IMR-90 (cell line): ENCODE data around the gene CYB5R3. TPM values are rescaled to one million over a fixed set of nuclear protein-coding genes. Genes with fewer than 3 reads are reported as not detected.

Source experiments
- ATAC-seq: fragments of 200-7000 bp; cut with Tn5 transposase; 2 replicates; pipeline ENCODE4 v1.9.1; 2020; ENCODE audit warnings: low read depth, mild to moderate bottlenecking, moderate library complexity
- Bru-seq: library from RNA; stranded (reverse); fragments of 400-500 nt; gene quantifications from one replicate; lab custom pipeline; 2021; lab: Mats Ljungman, UMichigan
- BruChase-seq, 2 experiments: library from RNA; stranded (reverse); fragments of 400-500 nt; gene quantifications; one replicate each; lab custom pipeline; 2021; lab: Mats Ljungman, UMichigan
- BruUV-seq: library from RNA; stranded (reverse); fragments of 400-500 nt; replicated peaks from 2 replicates; lab custom pipeline; 2021; lab: Mats Ljungman, UMichigan
- CTCF ChIA-PET: fragments of 300-600 bp; formaldehyde crosslinking; extraction: SDS; loops from one replicate; lab custom pipeline; 2021; ENCODE audit warnings: antibody characterized with exemption; lab: Yijun Ruan, JAX
- POLR2A ChIA-PET: fragments of 300-600 bp; sonication (Branson Sonifier 250); formaldehyde crosslinking; loops from one replicate; lab custom pipeline; 2022; ENCODE audit warnings: antibody characterized with exemption; ENCODE audit not compliant: unreplicated experiment; lab: Charles Lee
- DNase-seq: peaks from one replicate; pipeline ENCODE4 v3.0.0; 2013
- H2AFZ ChIP-seq: replicated peaks from 2 replicates; pipeline ENCODE3; 2013; ENCODE audit warnings: low read length, mild to moderate bottlenecking; ENCODE audit not compliant: poor library complexity
- H2AK5ac ChIP-seq: 2 replicates; pipeline ENCODE4 v1.6.1; 2013; ENCODE audit warnings: low read depth, low read length, inconsistent platforms
- H2AK9ac ChIP-seq: replicated peaks from 2 replicates; pipeline ENCODE3; 2013; ENCODE audit warnings: mild to moderate bottlenecking, low read depth, low read length, moderate library complexity; ENCODE audit not compliant: poor library complexity
- H2BK120ac ChIP-seq: 2 replicates; pipeline ENCODE4 v1.6.1; 2013; ENCODE audit warnings: low read depth, low read length, inconsistent platforms
- H2BK15ac ChIP-seq: 3 replicates; pipeline ENCODE4 v1.6.1; 2013; ENCODE audit warnings: low read depth, low read length, inconsistent platforms
- H2BK20ac ChIP-seq: 2 replicates; pipeline ENCODE4 v1.6.1; 2013; ENCODE audit warnings: low read depth, mild to moderate bottlenecking, inconsistent platforms, low read length, moderate library complexity
- H2BK5ac ChIP-seq: 2 replicates; pipeline ENCODE4 v1.6.1; 2013; ENCODE audit warnings: mild to moderate bottlenecking, low read depth, low read length, inconsistent platforms; ENCODE audit not compliant: poor library complexity, severe bottlenecking
- H3K14ac ChIP-seq: replicated peaks from 2 replicates; pipeline ENCODE4 v1.6.1; 2013; ENCODE audit warnings: low read depth, low read length, inconsistent platforms
- H3K18ac ChIP-seq: 2 replicates; pipeline ENCODE4 v1.6.1; 2013; ENCODE audit warnings: low read depth, low read length, control low read depth
- H3K23ac ChIP-seq: 2 replicates; pipeline ENCODE4 v1.6.1; 2013; ENCODE audit warnings: low read depth, low read length, inconsistent platforms
- H3K27ac ChIP-seq: 2 replicates; pipeline ENCODE4 v1.5.1; 2013; ENCODE audit warnings: mild to moderate bottlenecking, control low read depth, low read length; ENCODE audit not compliant: insufficient read depth
- H3K27me3 ChIP-seq: 2 replicates; pipeline ENCODE4 v1.6.1; 2013; ENCODE audit warnings: low read length; ENCODE audit not compliant: control insufficient read depth, insufficient read depth
- H3K36me3 ChIP-seq: 2 replicates; pipeline ENCODE4 v1.6.1; 2013; ENCODE audit warnings: low read length, mixed read lengths; ENCODE audit not compliant: control insufficient read depth, insufficient read depth
- H3K4ac ChIP-seq: 2 replicates; pipeline ENCODE4 v1.6.1; 2013; ENCODE audit warnings: low read depth, low read length, inconsistent platforms
- H3K4me1 ChIP-seq: 2 replicates; pipeline ENCODE4 v1.6.1; 2013; ENCODE audit warnings: low read length, mixed read lengths; ENCODE audit not compliant: control insufficient read depth, insufficient read depth
- H3K4me2 ChIP-seq: 2 replicates; pipeline ENCODE4 v1.6.1; 2013; ENCODE audit warnings: low read depth, mild to moderate bottlenecking, control low read depth, low read length, moderate library complexity
- H3K4me3 ChIP-seq: 2 replicates; pipeline ENCODE4 v1.5.1; 2013; ENCODE audit warnings: low read depth, mild to moderate bottlenecking, control low read depth, low read length, moderate library complexity; ENCODE audit not compliant: insufficient read depth
- H3K56ac ChIP-seq: 2 replicates; pipeline ENCODE4 v1.6.1; 2013; ENCODE audit warnings: low read length, inconsistent platforms; ENCODE audit not compliant: insufficient read depth; ENCODE audit errors: extremely low read depth
- H3K79me1 ChIP-seq, 2 experiments: 2 replicates each; pipeline ENCODE4 v1.6.1; 2013; ENCODE audit warnings: low read length in 2 of 2, inconsistent platforms in 1 of 2, low read depth in 1 of 2
- H3K9ac ChIP-seq: 2 replicates; pipeline ENCODE4 v1.6.1; 2013; ENCODE audit warnings: low read depth, low read length, control low read depth
- H3K9me1 ChIP-seq: 2 replicates; pipeline ENCODE4 v1.6.1; 2013; ENCODE audit warnings: low read length, inconsistent platforms; ENCODE audit not compliant: insufficient read depth
- H3K9me3 ChIP-seq: 2 replicates; pipeline ENCODE4 v1.6.1; 2013; ENCODE audit warnings: low read length; ENCODE audit not compliant: control insufficient read depth, insufficient read depth
- H4K20me1 ChIP-seq: 2 replicates; pipeline ENCODE4 v1.6.1; 2013; ENCODE audit warnings: low read length, inconsistent platforms; ENCODE audit not compliant: insufficient read depth
- H4K5ac ChIP-seq: 2 replicates; pipeline ENCODE4 v1.6.1; 2013; ENCODE audit warnings: mild to moderate bottlenecking, low read depth, low read length, control low read depth
- H4K8ac ChIP-seq, 2 experiments: 2 replicates each; pipeline ENCODE4 v1.6.1; 2013; ENCODE audit warnings: low read depth in 2 of 2, low read length in 2 of 2, control low read depth in 1 of 2, inconsistent platforms in 1 of 2
- H4K91ac ChIP-seq: 2 replicates; pipeline ENCODE4 v1.6.1; 2013; ENCODE audit warnings: low read depth, low read length, inconsistent platforms; ENCODE audit not compliant: insufficient read depth
- MAFK ChIP-seq: IDR thresholded peaks from 2 replicates; pipeline ENCODE4 v1.6.1; 2012; ENCODE audit warnings: low read depth, low read length, improper control_type of control experiment
- MAZ ChIP-seq: IDR thresholded peaks from 2 replicates; pipeline ENCODE4 v1.6.1; 2012; ENCODE audit warnings: low read depth, mild to moderate bottlenecking, low read length, improper control_type of control experiment, moderate library complexity, borderline replicate concordance
- WGBS, 2 experiments: methylation state at CpG; one replicate each; pipeline versions ENCODE4 v1.1.5 to v1.1.7; 2013; ENCODE audit warnings: missing lambda C conversion rate in 2 of 2; ENCODE audit not compliant: insufficient read length in 1 of 2; ENCODE audit errors: extremely low coverage in 2 of 2; 5-methylcytosine and 5-hydroxymethylcytosine counted together
- dilution Hi-C: fragments of 300-500 bp; cut with HindIII; formaldehyde crosslinking; loops from one replicate; pipeline ENCODE4 v1.14.3; 2018; ENCODE audit warnings: low sequenced_read_pairs; ENCODE audit not compliant: unreplicated experiment
- in situ Hi-C: fragments of 300-500 bp; cut with MboI; formaldehyde crosslinking; loops from 3 replicates; pipeline ENCODE4 v1.14.3; 2019; ENCODE audit warnings: low sequenced_read_pairs, inconsistent platforms, mixed read lengths
- intact Hi-C: fragments of 100-400 bp; cut with micrococcal nuclease; formaldehyde crosslinking; loops from 2 replicates; pipeline ENCODE4 v1.10.0; 2022
- long read RNA-seq: library from polyadenylated mRNA; unstranded; transcript quantifications from one replicate; pipeline ENCODE4 v2.0.0, GENCODE V29; 2021; ENCODE audit not compliant: unreplicated experiment
- polyA plus RNA-seq, 3 experiments: library from polyadenylated mRNA; depleted of rRNA; stranded (reverse); fragments of >200 nt; gene quantifications; 2 replicates each; pipeline ENCODE4 v1.2.3, GENCODE V29; 2012; ENCODE audit warnings: low replicate concordance in 1 of 3
- total RNA-seq: library from RNA; depleted of rRNA; stranded (reverse); fragments of >200 nt; gene quantifications from 2 replicates; pipeline ENCODE4 v1.2.3, GENCODE V29; 2012; rRNA removed

Gene CYB5R3
- total RNA-seq (37.5 and 44.1 TPM in 2 replicates), polyA plus RNA-seq (2012; rRNA removed) (362 and 405 TPM in 2 replicates), Bru-seq, nascent RNA (percentile 78 among the genes with signal in this experiment), BruChase-seq, experiment 1, labeled RNA remaining after a 6-hour chase (percentile 81 among the genes with signal in this experiment), BruChase-seq, experiment 2, labeled RNA remaining after a 2-hour chase (percentile 71 among the genes with signal in this experiment)
- 217 and 450 TPM in 2 replicates for polyA plus RNA-seq (2012; cell fraction: cytosol; rRNA removed)
- 98.1 and 215 TPM in 2 replicates for polyA plus RNA-seq (2012; cell fraction: nucleus; rRNA removed; ENCODE audit: low replicate concordance)
- long read RNA-seq, transcript CYB5R3-204 (8 exons, 1,849 nt): minor isoform, 15 of 553 reads
- long read RNA-seq, transcript CYB5R3-201 (9 exons, 2,124 nt): major isoform, 355 of 553 reads
- long read RNA-seq, partial matches to known transcripts: 13 of 553 reads
- long read RNA-seq, other reads (novel, unspliced or antisense): 170 of 553 reads

DNA sequence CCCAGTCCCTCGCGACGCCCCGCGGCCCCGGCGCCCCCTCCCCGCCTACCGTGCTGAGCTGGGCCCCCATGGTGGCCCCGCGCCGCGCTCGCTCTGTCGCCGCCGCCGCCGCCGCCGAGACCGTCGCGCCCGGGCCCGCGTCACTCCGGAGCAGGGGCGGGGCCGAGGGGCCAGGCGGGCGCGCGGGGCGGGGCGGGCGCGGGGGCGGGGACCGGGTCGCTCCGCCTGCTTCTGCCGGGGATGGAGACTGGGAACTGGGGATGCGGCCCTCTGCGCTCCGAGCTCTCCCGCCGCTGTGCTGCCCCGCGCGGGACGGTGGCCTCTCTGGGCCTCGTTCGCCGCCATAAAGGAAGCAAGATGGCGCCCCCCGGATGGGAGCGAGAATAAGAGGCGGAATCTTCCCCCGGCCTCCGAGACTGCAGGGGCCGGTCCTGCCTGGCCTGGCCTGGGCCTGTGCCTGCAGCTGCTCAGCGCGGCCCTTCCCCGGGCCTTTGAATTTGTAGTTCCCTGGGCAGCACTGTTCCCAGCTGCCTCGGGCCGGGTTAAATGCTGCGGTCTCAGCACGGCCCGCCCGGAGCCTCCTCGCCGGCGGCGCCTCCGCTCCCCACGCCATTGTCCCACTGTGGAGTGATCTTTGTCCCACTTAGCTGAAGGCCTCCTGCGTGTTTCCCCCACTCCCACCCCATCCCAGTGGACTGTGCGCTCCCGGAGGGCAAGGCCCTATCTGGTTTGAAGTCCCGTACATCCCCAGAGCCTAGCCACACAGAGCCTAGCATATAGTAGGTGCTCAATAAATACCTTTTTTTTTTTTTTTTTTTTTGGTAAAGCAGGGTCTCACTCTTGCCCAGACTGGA, at the start of gene CYB5R3:
Gene CYB5R3 (minus strand): TSS at position 147 of the 854 bp plus-strand sequence. CDS start 77 bp downstream, at position 70.
- peak within 1 kb of the TSS; percentile 99 for H3K23ac ChIP-seq
- dilution Hi-C loops (no loop called here), intact Hi-C loops (no loop called here), in situ Hi-C loops (loop anchor here (5.0 kb wide), 1 partner anchor 168 kb away; no protein-coding TSS in a partner anchor)
- peaks cover 42% of the 10 kb centered on the region for H4K20me1 ChIP-seq
- H2AFZ ChIP-seq: peak within 1 kb of the TSS; percentile 98
- H2AK9ac ChIP-seq: peak within 1 kb of the TSS; percentile 100
- peak within 1 kb of the TSS; percentile 90 for H2BK5ac ChIP-seq
- peak within 1 kb of the TSS; percentile 82 for H3K56ac ChIP-seq
- H2BK120ac ChIP-seq: peak within 1 kb of the TSS; percentile 80
- H3K27ac ChIP-seq: peak within 1 kb of the TSS; percentile 85
- H3K4me1 ChIP-seq: peaks cover 39% of the 10 kb centered on the region
- DNase-seq (peak; percentile 73), ATAC-seq (peak; percentile 92)
- peak within 1 kb of the TSS; percentile 100 for H2AK5ac ChIP-seq
- H4K91ac ChIP-seq: peak within 1 kb of the TSS; percentile 93
- H3K4me2 ChIP-seq: peak within 1 kb of the TSS; percentile 95
- peak within 1 kb of the TSS; percentile 97 to 98 for H4K8ac ChIP-seq
- no peaks in the 10 kb centered on the region for H3K27me3 ChIP-seq
- H3K4ac ChIP-seq: peak within 1 kb of the TSS; percentile 99
- peak within 1 kb of the TSS; percentile 100 for H3K14ac ChIP-seq
- H3K18ac ChIP-seq: peak within 1 kb of the TSS; percentile 53
- peak within 1 kb of the TSS; percentile 82 for H4K5ac ChIP-seq
- ChIA-PET POLR2A (interaction anchor here (0.5 to 0.8 kb wide), 4 partner anchors 14 to 382 kb away, joined by 3 to 7 read pairs (median 4); partner anchors contain the start of gene POLDIP3), CTCF (interaction anchor here (0.6 to 0.8 kb wide), 4 partner anchors 12 to 59 kb away, joined by 3 read pairs; no protein-coding TSS in a partner anchor)
- no peaks in the 10 kb centered on the region for H3K36me3 ChIP-seq
- peak within 1 kb of the TSS; percentile 85 for H3K4me3 ChIP-seq
- H3K9me3 ChIP-seq: no peaks in the 10 kb centered on the region
- peak within 1 kb of the TSS; percentile 75; the same call in 1 of the 2 replicates for H2BK20ac ChIP-seq
- peaks cover 17% of the 10 kb centered on the region for H3K9me1 ChIP-seq
- H3K9ac ChIP-seq: peak within 1 kb of the TSS; percentile 98
- no peak for TF ChIP-seq MAFK
- 0 out of 2 replicates have a peak, but pooled peaks have one; percentile 6 for TF ChIP-seq MAZ
- peak within 1 kb of the TSS; percentile 35; the same call in 1 of the 3 replicates for H2BK15ac ChIP-seq
- 4% methylated on average over 13 of the region's 81 CpGs; no CpG with 5 or more reads in 1 of the 2 experiments for WGBS, 2 experiments
- peaks cover 4 to 50% of the 10 kb centered on the region in 2 experiments; a peak in 2 of 4 replicates for H3K79me1 ChIP-seq
- BruUV-seq: no TSS peak
